Measurements from ENCODE around the gene MCCC2. TPM values are rescaled to one million over a fixed set of nuclear protein-coding genes. Genes with fewer than 3 reads are reported as not detected.
A peak's percentile ranks its signal among the peaks of the same experiment; 100 is the strongest.
"Not testable (repeated sequence)": the region's sequence is repeated elsewhere in the genome, so short reads cannot be mapped to it uniquely, and the experiment has no call there.

Gene MCCC2
- polyA plus RNA-seq, result 10 to 100 TPM; 19.8 to 29.5 (median 25.1) TPM

DNA sequence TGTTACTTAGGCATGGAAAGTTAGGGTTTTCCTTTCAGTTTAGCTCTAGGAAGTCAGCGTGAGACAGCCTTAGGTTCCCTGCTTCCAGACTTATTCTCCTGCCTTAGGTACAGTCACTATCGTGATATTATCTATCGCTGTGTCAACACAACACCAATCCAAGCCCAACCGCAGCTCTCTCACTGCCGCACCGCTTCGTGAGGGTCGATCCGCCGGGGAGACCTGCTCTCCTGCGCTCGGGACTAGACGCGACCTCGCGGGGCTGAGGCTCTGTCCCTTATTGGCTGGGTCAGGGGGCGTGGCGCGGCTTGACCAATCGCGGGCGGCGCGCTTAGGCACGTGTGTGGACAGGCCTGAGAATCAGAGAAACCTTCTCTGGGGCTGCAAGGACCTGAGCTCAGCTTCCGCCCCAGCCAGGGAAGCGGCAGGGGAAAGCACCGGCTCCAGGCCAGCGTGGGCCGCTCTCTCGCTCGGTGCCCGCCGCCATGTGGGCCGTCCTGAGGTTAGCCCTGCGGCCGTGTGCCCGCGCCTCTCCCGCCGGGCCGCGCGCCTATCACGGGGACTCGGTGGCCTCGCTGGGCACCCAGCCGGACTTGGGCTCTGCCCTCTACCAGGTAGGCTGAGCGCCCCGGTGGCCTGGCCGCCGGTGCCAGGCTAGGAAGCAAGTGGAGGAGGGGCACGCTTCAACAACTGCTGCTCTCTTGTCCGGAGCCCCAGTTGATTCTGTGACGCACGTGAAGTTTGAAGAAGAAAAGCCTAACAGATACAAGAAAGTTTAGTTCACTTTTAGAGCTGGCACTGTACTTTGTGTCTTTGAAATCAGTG lies at the start of gene MCCC2:
TSS of gene MCCC2 (plus strand) at position 400 of the 825 bp plus-strand sequence. CDS start at position 486, 86 bp downstream.
- H3K4me1 Mint-ChIP-seq, result peaks cover 39 to 57% of the 10 kb centered on the region in 2 donors

DNA sequence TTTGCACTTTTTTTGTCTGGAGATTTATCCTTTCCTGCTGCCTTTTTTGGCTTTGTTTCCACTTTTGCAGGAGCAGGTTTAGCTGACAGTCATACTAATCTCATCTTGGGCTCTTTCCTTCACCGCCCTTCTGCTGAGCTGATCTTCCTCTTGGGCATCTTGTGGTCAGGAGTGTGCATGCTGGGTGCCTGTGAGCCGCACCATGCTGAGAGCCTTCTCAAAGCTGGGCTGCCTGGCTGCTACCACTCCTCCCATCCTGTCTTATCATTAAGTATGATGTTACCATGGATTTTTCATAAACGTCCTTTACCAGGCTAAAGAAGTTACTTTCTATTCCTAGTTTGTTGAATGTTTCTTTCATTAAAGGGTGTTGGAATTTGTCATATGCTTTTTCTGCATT lies 49.5 kb upstream of the MCCC2 start:
- peaks cover 29 to 54% (median 29%) of the 10 kb centered on the region in 3 donors for H3K36me3 Mint-ChIP-seq
- peaks cover 10 to 12% of the 10 kb centered on the region in 2 donors for H3K4me1 Mint-ChIP-seq
- H3K27ac Mint-ChIP-seq, result no peak overlapping the region
- no peak overlapping the region for H3K4me3 Mint-ChIP-seq
- no peaks in the 10 kb centered on the region for H3K9me3 Mint-ChIP-seq
- DNase-seq, result no peak
- H3K27me3 Mint-ChIP-seq (ENCODE audit: low read depth in 3 of 3), result no peaks in the 10 kb centered on the region

More for the DNA sequence above, at the start of gene MCCC2:
- peaks cover 0 to 6% (median 6%) of the 10 kb centered on the region in 3 donors for H3K27me3 Mint-ChIP-seq (ENCODE audit: low read depth in 3 of 3)
- DNase-seq, result peak; percentile 95 to 96 (median 95)
- H3K4me3 Mint-ChIP-seq, result peak within 1 kb of the TSS; percentile 93 to 100 (median 99)
- H3K36me3 Mint-ChIP-seq, result peaks cover 0 to 4% (median 3%) of the 10 kb centered on the region in 3 donors
- H3K27ac Mint-ChIP-seq, result peak within 1 kb of the TSS; percentile 96 to 100 (median 99)
- H3K9me3 Mint-ChIP-seq, result no peaks in the 10 kb centered on the region

DNA sequence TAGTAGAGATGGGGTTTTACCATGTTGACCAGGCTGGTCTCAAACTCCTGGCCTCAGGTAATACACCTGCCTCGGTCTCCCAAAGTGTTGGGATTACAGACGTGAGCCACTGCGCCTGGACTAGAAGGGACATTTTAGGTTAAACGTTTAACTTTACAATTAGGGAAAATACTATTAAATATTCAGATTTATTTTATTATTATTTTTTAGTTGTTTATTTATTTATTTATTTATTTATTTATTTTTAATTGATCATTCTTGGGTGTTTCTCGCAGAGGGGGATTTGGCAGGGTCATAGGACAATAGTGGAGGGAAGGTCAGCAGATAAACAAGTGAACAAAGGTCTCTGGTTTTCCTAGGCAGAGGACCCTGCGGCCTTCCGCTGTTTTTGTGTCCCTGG lies 36.3 kb upstream of the MCCC2 start:
- peaks cover 30 to 62% (median 37%) of the 10 kb centered on the region in 3 donors for H3K36me3 Mint-ChIP-seq
- H3K27ac Mint-ChIP-seq; DNase-seq; H3K4me1 Mint-ChIP-seq; H3K4me3 Mint-ChIP-seq; H3K27me3 Mint-ChIP-seq (ENCODE audit: low read depth in 3 of 3); H3K9me3 Mint-ChIP-seq: not testable (repeated sequence)

DNA sequence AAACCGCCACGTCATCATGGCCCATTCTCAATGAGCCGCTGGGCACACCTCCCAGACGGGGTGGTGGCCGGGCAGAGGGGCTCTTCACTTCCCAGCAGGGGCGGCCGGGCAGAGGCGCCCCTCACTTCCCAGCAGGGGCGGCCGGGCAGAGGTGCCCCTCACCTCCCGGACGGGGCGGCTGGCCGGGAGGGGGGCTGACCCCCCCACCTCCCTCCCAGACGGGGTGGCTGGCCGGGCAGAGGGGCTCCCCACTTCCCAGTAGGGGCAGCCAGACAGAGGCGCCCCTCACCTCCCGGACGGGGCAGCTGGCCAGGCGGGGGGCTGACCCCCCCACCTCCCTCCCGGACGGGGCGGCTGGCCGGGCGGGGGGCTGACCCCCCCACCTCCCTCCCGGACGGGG lies 35.6 kb upstream of the MCCC2 start:
- not testable (repeated sequence) for H3K27me3 Mint-ChIP-seq (ENCODE audit: low read depth in 3 of 3); H3K9me3 Mint-ChIP-seq; DNase-seq; H3K4me3 Mint-ChIP-seq; H3K27ac Mint-ChIP-seq; H3K4me1 Mint-ChIP-seq
- peaks cover 27 to 57% (median 33%) of the 10 kb centered on the region in 3 donors for H3K36me3 Mint-ChIP-seq

DNA sequence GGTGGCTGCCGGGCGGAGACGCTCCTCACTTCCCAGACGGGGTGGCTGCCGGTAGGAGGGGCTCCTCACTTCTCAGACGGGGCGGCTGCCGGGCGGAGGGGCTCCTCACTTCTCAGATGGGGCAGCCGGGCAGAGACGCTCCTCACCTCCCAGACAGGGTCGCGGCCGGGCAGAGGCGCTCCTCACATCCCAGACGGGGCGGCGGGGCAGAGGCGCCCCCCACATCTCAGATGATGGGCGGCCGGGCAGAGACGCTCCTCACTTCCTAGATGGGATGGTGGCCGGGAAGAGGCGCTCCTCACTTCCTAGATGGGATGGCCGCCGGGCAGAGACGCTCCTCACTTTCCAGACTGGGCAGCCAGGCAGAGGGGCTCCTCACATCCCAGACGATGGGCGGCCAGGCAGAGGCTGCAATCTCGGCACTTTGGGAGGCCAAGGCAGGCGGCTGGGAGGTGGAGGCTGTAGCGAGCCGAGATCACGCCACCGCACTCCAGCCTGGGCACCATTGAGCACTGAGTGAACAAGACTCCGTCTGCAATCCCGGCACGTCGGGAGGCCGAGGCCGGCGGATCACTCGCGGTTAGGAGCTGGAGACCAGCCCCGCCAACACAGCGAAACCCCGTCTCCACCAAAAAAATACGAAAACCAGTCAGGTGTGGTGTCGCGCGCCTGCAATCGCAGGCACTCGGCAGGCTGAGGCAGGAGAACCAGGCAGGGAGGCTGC lies 35.0 kb upstream of the MCCC2 start:
- H3K4me1 Mint-ChIP-seq; DNase-seq; H3K27me3 Mint-ChIP-seq (ENCODE audit: low read depth in 3 of 3); H3K4me3 Mint-ChIP-seq; H3K27ac Mint-ChIP-seq; H3K9me3 Mint-ChIP-seq: not testable (repeated sequence)
- H3K36me3 Mint-ChIP-seq, result peaks cover 24 to 55% (median 30%) of the 10 kb centered on the region in 3 donors

DNA sequence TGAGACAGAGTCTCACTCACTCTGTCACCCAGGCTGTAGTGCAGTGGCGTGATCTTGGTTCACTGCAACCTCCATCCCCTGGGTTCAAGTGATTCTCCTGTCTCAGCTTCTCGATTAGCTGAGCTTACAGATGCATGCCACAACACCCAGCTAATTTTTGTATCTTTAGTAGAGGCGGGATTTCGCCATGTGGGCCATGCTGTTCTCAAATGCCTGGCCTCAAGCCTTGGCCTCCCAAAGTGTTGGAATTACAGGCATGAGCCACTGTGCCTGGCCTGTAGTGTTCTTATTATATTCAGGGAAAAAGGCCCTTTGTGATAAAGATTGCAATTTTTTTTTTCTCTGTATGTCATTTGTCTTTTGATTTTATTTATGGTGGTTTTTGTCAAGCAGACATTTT lies 24.0 kb upstream of the MCCC2 start:
- Mint-ChIP-seq H3K27me3 (ENCODE audit: low read depth in 3 of 3) (no peaks in the 10 kb centered on the region), H3K4me1 (no peaks in the 10 kb centered on the region), H3K36me3 (peaks cover 7 to 24% (median 7%) of the 10 kb centered on the region in 3 donors), H3K9me3 (no peaks in the 10 kb centered on the region), H3K27ac (no peak overlapping the region), H3K4me3 (no peak overlapping the region)
- DNase-seq, result no peak

DNA sequence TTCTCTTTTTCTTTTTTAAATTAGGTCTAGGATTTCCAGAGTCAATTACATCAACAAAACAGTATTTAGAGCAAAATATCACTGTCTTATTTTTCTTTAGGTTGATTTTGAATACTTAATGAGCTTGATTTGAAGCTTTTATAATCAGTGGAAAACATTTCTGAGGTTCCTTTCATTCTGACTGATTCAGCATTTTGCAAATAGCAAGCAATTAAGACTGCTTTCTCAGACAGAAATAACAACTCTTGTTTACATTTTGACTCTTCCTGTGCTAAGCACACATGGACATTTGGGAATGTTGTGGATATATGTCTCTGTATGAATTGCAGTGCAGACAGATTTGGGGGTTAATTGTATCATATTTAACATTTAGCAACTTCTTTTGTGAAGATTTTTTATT lies 22.2 kb upstream of the MCCC2 start:
- H3K27ac Mint-ChIP-seq, result peak overlapping the region in 1 of 6 donors; percentile 39
- H3K27me3 Mint-ChIP-seq (ENCODE audit: low read depth in 3 of 3), result no peaks in the 10 kb centered on the region
- H3K4me1 Mint-ChIP-seq, result no peaks in the 10 kb centered on the region
- no peaks in the 10 kb centered on the region for H3K9me3 Mint-ChIP-seq
- DNase-seq, result no peak
- H3K4me3 Mint-ChIP-seq, result no peak overlapping the region
- peaks cover 3 to 26% (median 10%) of the 10 kb centered on the region in 3 donors for H3K36me3 Mint-ChIP-seq

DNA sequence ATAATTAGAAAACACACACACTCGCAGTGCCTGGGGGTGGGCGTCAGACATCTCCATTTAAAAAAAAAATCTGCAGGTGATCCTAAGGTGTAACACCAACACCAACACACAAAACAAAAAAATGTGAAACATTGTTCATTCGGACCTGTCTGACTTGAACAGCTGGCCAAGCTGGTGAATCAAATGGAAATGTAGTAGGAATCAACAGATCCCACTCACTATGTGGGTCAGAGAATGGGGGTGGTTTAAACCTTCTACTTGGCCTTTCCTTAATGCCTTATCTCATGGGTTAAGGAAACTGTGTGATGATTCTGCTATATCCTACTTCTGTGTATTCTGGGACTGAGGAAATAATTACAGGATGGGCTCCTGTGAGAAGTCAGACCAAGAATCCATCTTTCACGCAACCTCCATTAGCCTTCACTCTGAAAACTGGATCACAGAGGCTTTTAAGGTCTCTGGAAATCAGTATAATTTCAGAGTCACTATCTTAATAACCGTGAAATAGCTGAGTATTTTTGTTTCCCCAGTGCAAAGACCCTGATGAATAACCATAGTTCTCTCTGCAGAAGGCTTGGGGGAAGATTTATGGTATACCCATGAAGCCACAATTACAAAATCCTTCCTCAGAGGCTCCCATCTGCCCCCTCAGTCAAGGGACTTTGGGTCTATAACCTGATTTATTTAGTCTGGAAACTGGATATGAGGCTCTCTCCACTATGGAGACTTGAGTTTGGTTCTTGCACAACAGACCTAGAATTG lies 17.2 kb upstream of the MCCC2 start:
- peaks cover 0 to 20% (median 10%) of the 10 kb centered on the region in 3 donors for H3K36me3 Mint-ChIP-seq
- H3K9me3 Mint-ChIP-seq, result no peaks in the 10 kb centered on the region
- H3K4me3 Mint-ChIP-seq, result no peak overlapping the region
- H3K27me3 Mint-ChIP-seq (ENCODE audit: low read depth in 3 of 3), result no peaks in the 10 kb centered on the region
- H3K27ac Mint-ChIP-seq, result no peak overlapping the region
- no peak for DNase-seq
- no peaks in the 10 kb centered on the region for H3K4me1 Mint-ChIP-seq

DNA sequence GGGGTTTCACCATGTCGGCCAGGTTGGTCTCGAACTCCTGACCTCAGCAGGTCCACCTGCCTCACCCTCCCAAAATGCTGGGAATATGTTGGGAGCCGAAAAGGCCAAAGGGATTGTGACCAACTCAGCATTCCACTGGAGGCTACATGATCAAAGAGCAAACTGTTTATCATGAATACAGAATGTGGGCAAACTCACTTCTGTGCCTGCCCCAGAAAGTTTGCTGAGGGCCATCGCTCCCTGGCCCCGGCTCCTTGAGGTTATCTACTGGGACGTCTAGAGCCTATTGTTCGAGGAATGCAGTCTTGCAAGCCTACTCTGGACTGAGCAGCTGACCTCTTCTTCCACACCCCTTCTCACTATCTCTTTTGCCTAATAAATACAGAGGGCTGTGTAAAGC lies 15.3 kb upstream of the MCCC2 start:
- not testable (repeated sequence) for H3K4me3 Mint-ChIP-seq; DNase-seq; H3K27ac Mint-ChIP-seq; H3K27me3 Mint-ChIP-seq (ENCODE audit: low read depth in 3 of 3); H3K4me1 Mint-ChIP-seq; H3K9me3 Mint-ChIP-seq
- H3K36me3 Mint-ChIP-seq, result peaks cover 0 to 26% (median 7%) of the 10 kb centered on the region in 3 donors

DNA sequence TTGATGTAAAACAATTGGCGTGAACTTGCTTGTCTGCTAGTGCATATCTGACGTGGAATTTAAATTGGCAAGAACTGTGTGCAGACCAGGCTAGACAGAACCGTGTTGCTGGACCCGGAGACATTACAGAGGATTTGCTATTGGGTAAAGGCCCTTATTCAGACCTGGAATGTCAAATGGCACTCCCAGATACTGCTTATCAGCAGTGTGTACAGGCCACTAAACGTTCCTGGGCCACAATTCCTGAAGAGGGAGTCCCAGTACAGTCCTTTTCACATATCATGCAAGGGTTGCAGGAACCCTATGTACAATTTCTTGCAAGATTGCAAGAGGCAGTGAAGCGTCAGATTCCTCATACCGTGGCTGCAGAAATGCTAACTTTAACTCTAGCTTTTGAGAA lies 13.5 kb upstream of the MCCC2 start:
- H3K4me1 Mint-ChIP-seq, result no peaks in the 10 kb centered on the region

DNA sequence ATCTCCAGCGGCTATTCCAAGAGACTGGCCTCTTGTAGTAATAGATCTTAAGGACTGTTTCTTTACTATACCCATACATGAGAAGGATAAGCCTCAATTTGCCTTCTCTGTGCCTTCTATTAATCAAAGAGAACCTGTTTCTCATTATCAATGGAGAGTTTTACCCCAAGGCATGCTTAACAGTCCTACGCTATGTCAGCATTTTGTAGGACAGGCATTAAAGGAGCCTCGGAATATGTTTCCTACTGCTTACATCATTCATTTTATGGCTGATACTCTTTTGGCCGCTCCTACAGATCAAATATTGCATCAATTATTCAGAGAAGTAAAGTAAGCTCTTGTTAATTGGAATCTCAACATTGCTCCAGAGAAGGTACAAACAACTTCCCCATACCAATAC lies 11.6 kb upstream of the MCCC2 start:
- not testable (repeated sequence) for H3K27ac Mint-ChIP-seq; H3K27me3 Mint-ChIP-seq (ENCODE audit: low read depth in 3 of 3); H3K4me1 Mint-ChIP-seq; H3K9me3 Mint-ChIP-seq; H3K4me3 Mint-ChIP-seq; DNase-seq
- H3K36me3 Mint-ChIP-seq, result peaks cover 0 to 28% (median 5%) of the 10 kb centered on the region in 3 donors

More for the DNA sequence above, 13.5 kb upstream of the MCCC2 start:
- H3K27ac Mint-ChIP-seq, result peak overlapping the region in 1 of 6 donors; percentile 7
- no peaks in the 10 kb centered on the region for H3K27me3 Mint-ChIP-seq (ENCODE audit: low read depth in 3 of 3)
- H3K9me3 Mint-ChIP-seq, result no peaks in the 10 kb centered on the region
- H3K36me3 Mint-ChIP-seq, result peaks cover 0 to 31% (median 9%) of the 10 kb centered on the region in 3 donors
- H3K4me3 Mint-ChIP-seq, result no peak overlapping the region
- DNase-seq, result no peak

DNA sequence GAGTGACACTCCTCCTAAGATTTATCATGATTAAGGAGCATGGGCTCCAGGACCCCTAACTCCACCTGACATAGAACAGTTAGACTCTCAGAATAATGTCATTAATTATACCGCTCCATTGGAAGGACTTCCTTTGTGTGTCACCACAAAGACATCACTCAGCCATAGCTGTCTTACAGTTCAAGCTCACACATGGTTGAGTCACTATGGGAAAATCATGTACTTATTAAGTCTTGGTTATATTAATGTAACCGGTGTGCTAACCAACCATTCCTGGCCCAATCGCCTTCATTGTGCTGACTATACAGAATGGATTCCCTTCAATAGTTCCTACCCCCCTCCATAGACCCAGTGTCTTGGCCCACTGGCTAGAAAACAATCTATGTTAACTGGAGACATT lies 10.9 kb upstream of the MCCC2 start:
- H3K27me3 Mint-ChIP-seq (ENCODE audit: low read depth in 3 of 3), result no peaks in the 10 kb centered on the region
- H3K36me3 Mint-ChIP-seq, result peaks cover 0 to 28% (median 5%) of the 10 kb centered on the region in 3 donors
- no peaks in the 10 kb centered on the region for H3K4me1 Mint-ChIP-seq
- H3K4me3 Mint-ChIP-seq, result no peak overlapping the region
- no peak for DNase-seq
- H3K9me3 Mint-ChIP-seq, result no peaks in the 10 kb centered on the region
- H3K27ac Mint-ChIP-seq, result no peak overlapping the region

DNA sequence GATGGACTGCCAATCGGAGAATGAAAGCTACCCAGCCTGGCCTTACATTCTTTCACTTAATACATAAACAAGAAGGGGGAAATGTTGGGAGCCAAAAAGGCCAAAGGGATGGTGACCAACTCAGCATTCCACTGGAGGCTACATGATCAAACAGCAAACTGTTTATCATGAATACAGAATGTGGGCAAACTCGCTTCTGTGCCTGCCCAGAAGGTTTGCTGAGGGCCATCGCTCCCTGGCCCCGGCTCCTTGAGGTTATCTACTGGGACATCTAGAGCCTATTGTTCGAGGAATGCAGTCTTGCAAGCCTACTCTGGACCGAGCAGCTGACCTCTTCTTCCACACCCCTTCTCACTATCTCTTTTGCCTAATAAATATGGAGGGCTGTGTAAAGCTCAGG lies 9.3 kb upstream of the MCCC2 start:
- not testable (repeated sequence) for H3K27ac Mint-ChIP-seq; H3K4me3 Mint-ChIP-seq; H3K4me1 Mint-ChIP-seq; H3K27me3 Mint-ChIP-seq (ENCODE audit: low read depth in 3 of 3); DNase-seq; H3K9me3 Mint-ChIP-seq
- peaks cover 0 to 28% (median 5%) of the 10 kb centered on the region in 3 donors for H3K36me3 Mint-ChIP-seq
